Brain microvascular endothelial cell (primary cell): ENCODE measurements around the gene FBXL15.
"Not testable (repeated sequence)": the region's sequence is repeated elsewhere in the genome, so short reads cannot be mapped to it uniquely, and the experiment has no call there.

ENCODE experiments used
- DNase-seq: peaks from one replicate; pipeline ENCODE4 v3.0.0-alpha.2; 2020
- H3K27ac ChIP-seq: fragments of 250-450 bp; sonication (Bioruptor Pico); 2 replicates; pipeline ENCODE4 v1.5.1; 2020; ENCODE audit warnings: mild to moderate bottlenecking, moderate library complexity
- H3K27me3 ChIP-seq: fragments of 250-450 bp; sonication (Bioruptor Pico); replicated peaks from 2 replicates; pipeline ENCODE4 v1.5.1; 2020; ENCODE audit warnings: mild to moderate bottlenecking
- H3K36me3 ChIP-seq: fragments of 250-450 bp; sonication (Bioruptor Pico); replicated peaks from 2 replicates; pipeline ENCODE4 v1.5.1; 2020; ENCODE audit warnings: mild to moderate bottlenecking
- H3K4me3 ChIP-seq: 2 replicates; pipeline ENCODE4 v1.5.1; 2011; ENCODE audit warnings: low read depth, mild to moderate bottlenecking, control low read depth, low read length, moderate library complexity
- in situ Hi-C: cut with HindIII; loops from 2 replicates; pipeline ENCODE4 v1.10.0; 2017; ENCODE audit warnings: low sequenced_read_pairs, low pct_ligation_motif_present
- TF ChIP-seq, protein P1 (sequence below): IDR thresholded peaks from 2 replicates; pipeline ENCODE4 v1.5.1; 2011; ENCODE audit warnings: low read depth, mild to moderate bottlenecking, moderate library complexity, low read length, control low read depth, inconsistent platforms; ENCODE audit errors: missing control alignments

Gene FBXL15

DNA sequence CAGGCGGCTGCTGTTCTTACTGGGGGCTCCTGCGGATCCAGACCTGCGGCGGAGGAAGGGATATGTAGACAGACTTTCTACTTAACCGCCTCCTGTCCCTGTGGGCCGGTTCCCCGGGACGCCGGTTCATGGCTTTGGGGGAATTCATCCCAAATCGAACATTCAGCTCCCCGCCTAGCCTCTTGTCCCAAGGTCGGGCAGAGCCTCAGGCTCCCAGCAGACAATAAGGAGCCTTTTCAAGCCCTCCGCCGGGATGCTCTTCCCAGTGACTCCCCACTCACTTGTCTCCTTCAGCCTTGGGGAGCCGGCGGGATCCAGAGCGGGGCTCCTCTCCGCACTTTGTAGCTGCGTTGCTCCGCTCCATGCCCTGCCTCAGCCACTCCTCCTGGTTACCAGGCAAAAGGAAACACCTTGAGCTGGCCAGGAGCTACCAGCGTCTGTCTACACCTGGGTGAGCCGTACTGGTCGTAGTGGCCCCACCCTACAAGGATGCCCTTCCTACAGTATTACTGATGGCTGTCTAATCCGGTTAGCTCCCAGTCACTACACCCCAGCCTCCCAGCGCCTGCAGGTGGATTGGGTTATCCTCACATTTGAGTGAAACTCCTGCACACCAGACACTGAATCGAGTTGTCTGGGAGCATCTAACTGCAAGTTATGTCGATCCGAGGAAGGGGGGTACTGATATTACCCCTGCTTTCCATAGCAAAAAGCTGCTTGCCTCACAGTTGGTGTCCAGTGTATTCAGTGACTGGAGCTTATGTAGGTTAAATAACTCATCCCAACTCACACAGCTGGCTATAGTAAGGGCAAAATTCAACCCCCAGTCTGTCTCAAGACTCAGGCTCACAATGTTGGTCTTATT lies 30.7 kb downstream of the FBXL15 start, which contains the start of gene C10orf95:
C10orf95 (minus strand) TSS at position 439 of the 865 bp plus-strand sequence. CDS start 450 bp downstream, outside the sequence.
- Histone ChIP-seq H3K4me3 (peak within 1 kb of the TSS; percentile 70), H3K27me3 (no peaks in the 10 kb centered on the region), H3K27ac (no peak within 1 kb of the TSS), H3K36me3 (no peaks in the 10 kb centered on the region)
- in situ Hi-C loops: no loop called here
- TF ChIP-seq, protein P1, sequence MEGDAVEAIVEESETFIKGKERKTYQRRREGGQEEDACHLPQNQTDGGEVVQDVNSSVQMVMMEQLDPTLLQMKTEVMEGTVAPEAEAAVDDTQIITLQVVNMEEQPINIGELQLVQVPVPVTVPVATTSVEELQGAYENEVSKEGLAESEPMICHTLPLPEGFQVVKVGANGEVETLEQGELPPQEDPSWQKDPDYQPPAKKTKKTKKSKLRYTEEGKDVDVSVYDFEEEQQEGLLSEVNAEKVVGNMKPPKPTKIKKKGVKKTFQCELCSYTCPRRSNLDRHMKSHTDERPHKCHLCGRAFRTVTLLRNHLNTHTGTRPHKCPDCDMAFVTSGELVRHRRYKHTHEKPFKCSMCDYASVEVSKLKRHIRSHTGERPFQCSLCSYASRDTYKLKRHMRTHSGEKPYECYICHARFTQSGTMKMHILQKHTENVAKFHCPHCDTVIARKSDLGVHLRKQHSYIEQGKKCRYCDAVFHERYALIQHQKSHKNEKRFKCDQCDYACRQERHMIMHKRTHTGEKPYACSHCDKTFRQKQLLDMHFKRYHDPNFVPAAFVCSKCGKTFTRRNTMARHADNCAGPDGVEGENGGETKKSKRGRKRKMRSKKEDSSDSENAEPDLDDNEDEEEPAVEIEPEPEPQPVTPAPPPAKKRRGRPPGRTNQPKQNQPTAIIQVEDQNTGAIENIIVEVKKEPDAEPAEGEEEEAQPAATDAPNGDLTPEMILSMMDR: no peak
- DNase-seq: no peak

DNA sequence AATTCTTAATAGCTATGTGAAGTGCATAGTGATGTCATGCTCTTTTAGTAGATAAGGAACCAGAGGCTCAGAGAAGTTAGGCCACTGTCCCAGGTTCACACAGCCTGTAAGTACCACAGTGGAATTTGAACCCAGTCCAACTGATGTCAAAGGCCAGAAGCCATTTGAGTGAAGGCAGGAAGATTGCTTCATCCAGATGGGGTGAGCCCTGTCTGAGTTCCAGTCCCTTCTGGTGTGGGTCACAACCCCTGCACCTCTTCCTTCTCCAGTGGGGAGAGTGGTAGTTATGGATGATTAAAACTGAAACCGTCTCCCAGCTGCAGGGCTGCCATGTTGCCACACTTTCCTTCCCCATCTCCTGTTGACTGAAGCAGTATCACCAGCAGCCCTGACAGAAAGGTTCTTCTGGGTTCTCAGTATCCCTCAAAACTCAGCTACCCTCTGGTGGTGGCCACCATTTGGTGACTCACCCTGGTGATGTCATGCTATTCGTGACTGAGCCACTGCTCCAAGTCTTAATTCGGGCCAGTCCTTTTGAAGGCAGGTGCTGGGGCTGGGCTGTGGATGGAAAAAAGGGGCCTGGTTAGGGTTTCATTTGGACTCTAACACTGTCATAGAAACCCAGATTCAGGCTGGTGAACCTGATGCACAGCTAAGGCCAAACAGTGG lies 32.2 kb downstream of the FBXL15 start:
- TF ChIP-seq, protein P1: no peak
- Histone ChIP-seq H3K4me3 (no peak overlapping the region), H3K27me3 (no peaks in the 10 kb centered on the region), H3K36me3 (no peaks in the 10 kb centered on the region), H3K27ac (no peak overlapping the region)
- peak; percentile 71 for DNase-seq
- in situ Hi-C loops: no loop called here

DNA sequence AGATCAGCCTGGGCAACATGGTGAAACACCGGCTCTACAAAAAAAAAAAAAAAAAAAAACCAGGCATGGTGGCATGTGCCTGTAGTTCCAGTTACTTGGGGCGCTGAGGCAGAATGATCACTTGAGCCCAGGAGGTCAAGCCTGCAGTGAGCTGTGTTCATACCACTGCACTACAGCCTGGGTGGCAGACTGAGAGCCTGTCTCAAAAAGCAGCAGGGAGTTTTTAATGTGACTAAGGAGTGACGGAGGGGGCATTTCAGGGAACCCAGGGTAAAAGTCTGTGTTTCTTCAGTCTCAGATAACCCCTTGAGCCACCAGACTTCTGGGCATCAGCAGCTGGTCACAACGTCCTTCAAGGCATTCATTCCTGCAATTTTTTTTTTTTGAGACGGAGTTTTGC lies 32.9 kb downstream of the FBXL15 start:
- peak overlapping the region; percentile 47 for H3K27ac ChIP-seq
- no peak overlapping the region for H3K4me3 ChIP-seq
- no peaks in the 10 kb centered on the region for H3K36me3 ChIP-seq
- in situ Hi-C loops: no loop called here
- TF ChIP-seq, protein P1: no peak
- no peak for DNase-seq
- no peaks in the 10 kb centered on the region for H3K27me3 ChIP-seq

DNA sequence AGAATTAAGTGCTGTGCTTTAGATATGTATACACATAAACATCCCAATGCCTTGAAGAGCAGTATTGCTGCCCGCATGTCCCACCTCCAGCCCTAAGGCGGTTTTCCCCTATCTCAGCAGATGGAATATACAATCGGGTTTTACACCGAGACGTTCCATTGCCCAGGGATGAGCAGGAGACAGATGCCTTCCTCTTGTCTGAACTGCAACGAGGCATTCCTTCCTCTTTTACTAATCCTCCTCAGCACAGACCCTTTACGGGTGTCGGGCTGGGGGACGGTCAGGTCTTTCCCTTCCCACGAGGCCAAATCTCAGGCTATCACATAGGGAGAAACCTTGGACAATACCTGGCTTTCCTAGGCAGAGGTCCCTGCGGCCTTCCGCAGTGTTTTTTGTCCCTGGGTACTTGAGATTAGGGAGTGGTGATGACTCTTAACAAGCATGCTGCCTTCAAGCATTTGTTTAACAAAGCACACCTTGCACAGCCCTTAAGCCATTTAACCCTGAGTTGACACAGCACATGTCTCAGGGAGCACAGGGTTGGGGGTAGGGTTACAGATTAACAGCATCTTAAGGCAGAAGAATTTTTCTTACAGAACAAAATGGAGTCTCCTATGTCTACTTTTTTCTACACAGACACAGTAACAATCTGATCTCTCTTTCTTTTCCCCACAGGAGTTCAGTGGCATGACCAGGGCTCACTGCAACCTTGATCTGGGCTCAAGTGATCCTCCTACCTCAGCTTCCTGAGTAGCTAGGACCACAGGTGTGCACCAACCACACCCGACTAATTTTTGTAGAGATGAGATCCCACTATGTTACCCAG lies 34.2 kb downstream of the FBXL15 start:
- in situ Hi-C loops, H3K27ac ChIP-seq, DNase-seq, H3K36me3 ChIP-seq, H3K27me3 ChIP-seq, H3K4me3 ChIP-seq: not testable (repeated sequence)

DNA sequence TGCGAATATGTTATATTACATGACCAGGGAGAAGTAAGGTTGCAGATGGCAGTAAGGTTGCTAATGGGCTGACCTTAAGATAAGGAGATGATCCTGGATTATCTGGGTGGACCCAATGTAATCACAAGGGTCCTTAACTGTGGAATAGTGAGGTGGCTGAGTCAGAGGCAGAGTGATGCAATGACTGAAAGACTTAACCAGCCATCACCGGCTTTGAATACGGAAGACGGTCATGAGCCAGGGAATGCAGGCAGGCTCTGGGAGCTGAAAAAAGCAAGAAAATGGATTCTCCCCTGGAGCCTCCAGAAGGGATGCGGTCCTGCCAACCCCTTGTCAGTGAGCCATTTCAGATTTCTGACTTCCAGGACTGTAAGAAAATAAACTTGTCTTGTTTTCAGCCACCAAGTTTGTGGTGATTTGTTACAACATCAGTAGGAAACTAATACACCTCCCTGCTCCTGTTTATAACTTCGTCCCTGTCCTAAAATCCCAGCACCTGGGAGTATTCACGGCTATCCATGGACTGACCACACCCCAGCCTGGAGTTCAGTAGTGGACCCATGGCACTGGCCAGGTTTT lies 35.3 kb downstream of the FBXL15 start:
- H3K4me3 ChIP-seq: no peak overlapping the region
- peak overlapping the region; percentile 51 for H3K27ac ChIP-seq
- DNase-seq: peak; percentile 87
- in situ Hi-C loops: no loop called here
- TF ChIP-seq, protein P1: no peak
- no peaks in the 10 kb centered on the region for H3K27me3 ChIP-seq
- no peaks in the 10 kb centered on the region for H3K36me3 ChIP-seq
